GOT3 (cell line): ENCODE data around the gene ARPC2.

ENCODE experiments used
- DNase-seq: peaks from one replicate; lab custom pipeline; 2025; ENCODE audit warnings: mixed read lengths; lab: John Stamatoyannopoulos, UW

Gene ARPC2

DNA sequence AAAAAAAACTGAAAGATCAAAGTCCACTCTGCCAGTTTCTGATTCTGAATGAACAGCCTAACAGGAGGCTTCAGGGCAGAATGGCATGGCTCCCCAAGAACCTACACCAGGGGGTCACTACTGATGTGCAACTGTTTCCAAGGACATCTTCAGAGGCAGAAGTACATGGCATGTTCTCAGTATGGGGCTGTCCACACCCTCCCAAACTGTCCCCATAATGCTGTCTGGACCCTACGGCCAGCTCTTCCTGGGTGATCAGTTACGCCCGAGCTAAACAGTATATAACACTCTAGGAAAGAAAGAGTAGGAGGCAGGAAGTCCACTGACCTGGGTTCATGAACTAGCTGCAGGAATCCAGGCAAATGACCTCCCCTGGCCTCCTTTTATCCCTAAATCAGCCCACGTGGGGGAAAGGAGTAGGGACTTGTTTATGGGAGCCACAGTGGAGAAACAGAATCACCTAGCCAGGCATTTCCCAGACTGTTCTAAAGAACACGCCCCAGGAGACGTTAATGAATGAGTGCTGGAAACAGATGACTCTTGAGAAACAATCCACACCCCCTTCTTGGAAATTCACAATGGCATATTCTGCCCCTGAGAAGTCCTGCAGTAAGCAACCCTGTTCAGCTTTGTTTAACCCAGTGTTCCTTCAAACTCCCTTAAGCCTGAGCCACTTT is 72.8 kb downstream of the ARPC2 start:
- DNase-seq: no peak

DNA sequence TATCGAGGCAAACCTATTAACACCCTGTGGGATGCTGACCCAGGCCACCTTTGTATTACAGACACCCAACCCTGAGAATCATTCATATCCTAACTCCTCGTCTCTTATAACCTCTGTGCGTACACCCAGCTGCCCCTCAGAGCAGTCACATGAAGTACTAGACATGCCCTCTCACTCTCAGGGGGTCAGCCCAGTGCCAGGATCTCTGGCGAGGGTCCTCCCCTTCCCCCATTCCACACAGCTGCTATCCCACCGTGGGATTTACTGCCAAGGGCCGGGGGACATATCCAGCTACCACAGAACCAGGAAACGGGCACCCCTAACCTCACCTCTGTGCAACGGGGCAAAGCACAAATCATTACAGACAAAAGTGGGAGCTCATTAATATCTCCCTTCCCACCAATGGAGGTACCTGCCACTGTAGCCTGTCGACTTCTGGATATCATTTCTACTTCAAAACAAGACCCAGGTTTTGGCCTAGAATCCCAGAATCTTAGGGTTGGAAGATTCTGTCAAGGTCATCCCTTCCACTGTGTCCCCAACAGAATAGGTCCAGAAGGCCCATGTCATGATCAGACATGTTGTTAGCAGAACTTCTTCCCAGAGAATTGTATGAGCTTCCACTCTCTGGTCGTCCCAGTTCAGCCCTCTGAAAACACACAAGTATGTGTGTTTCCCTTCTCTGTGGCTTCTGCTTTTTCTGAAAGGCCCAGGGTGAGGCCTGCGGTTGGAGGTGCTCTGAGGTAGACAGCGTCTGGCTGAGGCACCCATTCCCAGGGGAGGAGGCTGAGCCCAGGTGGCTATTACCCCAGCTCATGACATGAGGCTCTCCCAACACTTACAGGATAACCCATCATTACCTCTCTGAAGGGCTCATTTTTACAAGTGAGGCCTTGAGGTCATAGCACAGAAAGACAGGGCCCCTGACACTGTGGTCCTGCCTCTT is 73.6 kb downstream of the ARPC2 start:
- DNase-seq: no peak

DNA sequence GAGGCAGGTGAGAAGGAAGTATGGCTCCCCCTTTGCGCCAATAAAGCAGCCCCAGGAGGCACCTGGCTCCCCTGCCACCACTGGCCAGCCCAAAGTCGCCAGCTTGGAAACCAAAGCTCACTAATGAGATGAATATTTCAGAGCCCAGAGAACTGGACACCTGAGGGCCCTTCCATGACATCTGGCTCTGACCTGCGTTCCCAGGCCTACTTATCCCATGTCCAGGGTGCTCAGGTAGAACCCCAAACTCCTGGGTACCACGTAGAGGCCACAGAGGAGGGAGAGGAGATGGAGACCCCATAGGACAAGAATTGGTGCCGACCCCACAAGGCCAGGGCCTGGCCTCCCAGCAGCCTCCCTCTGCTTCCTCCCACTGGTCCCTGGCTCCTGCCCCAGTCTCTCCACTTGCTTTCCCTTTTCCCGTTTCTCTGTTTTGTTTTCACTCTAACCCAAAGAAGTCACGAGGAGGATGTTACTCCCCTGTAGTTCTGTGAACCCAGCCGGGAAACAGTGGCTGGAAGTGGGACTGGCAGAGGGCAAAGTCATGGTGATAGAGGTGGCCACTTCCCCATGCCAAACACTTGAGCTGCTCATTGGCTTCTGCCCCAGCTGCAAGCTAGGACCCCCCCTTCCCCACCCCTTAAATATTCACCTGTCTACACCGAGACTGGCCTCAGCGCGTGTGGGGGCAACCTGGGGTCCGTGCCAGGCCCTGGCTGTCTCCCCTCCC is 74.5 kb downstream of the ARPC2 start:
- DNase-seq: no peak

DNA sequence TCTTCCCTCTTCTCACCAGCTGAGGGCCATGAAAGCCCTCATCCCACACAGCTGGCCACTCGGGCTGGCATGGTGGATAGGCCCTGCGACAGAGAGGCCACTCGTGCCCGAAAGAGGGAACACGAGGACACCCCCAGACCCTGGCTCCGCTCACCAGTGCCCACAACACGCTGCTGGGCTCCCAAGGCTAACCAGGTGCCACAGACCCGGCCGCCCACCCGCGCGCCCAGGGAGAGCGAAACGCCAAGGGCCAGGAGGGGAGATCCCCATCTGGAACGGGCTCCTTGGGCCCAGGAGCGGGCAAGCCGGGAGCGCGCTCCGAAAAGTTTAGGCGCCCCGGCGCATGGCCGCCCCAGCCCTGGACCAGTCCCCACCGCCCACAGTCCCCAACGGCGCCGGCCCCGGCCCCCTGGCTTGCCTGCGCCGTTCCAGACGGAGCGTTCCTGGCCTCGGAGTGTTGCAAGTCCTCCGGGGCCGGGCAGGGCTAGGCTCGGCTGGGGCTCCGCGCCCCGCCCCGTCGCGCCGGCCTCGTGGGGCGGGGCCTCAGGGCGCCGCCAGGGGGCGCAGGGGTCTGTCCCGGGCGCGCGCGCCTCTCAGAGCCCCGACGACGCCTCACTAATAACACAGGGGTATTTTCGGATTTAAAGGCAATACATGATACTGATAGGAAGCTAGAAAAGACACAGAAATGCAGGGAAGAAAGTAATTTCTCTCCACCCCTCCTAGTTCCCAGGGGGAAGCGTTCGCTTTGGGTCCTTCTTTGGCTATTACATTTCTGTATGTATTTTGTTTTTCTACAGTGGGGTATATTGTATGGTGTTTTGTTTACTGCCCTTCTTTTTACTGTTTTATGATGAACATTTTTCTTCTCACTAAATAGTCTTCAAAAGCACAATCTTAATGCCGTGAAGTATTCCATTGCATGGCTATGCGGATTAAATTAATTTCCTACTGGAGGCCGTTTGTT is 75.3 kb downstream of the ARPC2 start, which contains the start of gene TMBIM1:
TSS of gene TMBIM1 (minus strand) at position 456 of the 967 bp plus-strand sequence. CDS start 10,362 bp downstream, outside the sequence.
- DNase-seq: peak; percentile 33

DNA sequence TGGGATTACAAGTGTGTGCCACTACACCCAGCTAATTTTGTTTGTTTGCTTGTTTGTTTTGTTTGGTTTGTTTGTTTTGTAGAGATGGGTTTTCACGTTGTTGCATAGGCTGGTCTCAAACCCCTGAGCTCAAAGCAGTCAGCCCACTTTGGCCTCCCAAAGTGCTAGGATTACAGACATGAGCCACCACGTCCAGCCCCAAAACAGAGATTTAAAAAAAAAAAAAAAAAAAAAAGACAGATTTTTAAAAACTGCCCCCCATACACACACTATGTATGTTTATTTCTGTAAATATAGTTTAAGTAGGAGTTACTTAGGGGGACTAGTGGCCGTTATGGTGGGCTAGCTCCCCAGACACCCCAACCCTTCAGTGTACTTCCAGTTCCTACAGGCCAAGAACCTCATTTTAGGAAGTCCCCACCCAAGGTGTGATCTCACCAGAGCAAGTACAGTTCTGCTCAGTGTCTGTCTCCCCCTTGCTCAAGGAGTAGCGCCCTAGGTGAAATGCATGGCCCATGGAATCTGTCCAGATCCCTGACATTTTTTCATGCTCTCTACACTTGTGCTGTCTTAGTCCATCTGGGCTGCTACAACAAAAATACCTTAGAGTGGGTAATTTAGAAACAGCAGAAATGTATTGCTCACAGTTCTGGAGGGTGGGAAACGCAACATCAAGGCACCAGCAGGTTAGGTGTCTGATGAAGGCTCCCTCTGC is 76.9 kb downstream of the ARPC2 start:
- no peak for DNase-seq

DNA sequence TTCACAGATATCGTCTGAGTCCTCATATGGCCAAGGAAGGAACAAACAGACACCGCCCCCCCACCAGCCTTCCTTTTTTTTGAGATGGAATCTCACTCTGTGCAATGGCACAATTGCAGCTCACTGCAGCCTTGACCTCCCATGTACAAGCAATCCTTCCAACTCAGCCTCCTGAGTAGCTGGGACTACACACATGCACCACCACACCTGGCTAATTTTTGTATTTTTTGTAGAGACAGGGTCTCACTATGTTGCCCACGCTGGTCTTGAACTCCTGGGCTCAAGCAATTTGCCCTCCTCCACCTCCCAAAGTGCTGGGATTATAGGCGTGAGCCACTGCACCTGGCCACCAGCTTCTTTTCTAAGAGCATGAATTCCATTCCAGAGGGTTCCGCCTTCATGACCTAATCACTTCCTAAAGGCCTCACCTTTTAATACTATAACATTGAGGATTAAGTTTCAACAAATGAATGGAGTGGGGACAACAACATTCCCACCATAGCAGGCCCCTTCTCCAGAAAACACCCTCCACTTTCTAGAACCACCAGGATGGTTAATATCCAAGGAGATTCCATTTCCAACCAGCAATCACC is 77.5 kb downstream of the ARPC2 start:
- DNase-seq: no peak

DNA sequence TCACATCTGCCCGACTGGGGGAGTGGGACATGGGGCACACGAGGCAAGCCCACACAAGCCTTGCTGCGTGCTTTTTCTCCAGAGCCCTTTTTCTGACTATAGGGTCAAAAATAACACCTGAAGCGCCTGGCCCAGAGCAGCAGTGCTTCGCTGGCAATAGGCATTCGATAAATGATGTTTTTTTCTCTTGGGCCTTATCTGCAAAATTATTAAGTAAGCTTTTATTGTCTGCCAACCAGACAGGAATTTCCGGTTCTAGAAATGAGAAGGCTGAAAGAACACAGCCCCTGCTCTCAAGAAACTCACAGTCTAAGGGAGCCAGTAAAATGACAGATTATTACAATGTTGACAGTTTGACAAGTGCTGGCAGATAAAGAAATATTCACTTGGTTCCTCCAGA is 78.0 kb downstream of the ARPC2 start:
- no peak for DNase-seq

DNA sequence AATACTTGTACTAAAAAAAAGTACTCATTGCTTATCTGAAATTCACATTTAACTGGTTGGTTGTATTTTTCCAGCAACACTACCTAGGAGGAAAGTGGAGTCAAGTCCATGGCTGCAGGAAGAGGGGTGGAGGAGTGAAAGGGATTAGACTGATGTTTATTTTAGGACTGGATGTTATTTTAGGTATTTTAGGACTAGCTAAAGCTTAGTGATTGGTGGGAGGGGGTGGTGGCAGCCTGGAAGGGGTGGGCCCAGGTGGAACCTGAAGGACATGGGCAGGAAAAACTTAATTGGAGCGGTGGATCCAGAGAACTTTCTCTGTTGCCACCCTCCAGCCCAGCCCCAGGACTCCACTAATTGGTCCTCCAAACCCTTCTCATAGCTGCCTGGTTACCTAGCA is 79.2 kb downstream of the ARPC2 start:
- no peak for DNase-seq

DNA sequence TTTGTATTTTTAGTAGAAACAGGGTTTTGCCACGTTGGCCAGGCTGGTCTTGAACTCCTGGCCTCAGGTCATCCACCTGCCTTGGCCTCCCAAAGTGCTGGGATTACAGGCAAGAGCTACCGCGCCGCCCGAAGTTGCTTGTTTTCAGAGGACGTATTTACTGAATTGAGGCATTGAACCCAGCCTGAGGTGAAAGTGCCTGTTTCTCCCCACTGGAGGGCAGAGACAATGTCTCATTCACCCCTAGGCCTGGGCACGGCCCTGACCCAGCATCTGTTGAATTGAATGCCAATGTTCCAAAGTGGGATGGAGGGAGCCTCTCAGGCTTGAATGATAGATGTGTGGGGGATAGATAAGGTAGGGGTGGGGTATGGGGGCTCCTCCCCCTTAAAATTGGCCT is 79.9 kb downstream of the ARPC2 start:
- DNase-seq: no peak

DNA sequence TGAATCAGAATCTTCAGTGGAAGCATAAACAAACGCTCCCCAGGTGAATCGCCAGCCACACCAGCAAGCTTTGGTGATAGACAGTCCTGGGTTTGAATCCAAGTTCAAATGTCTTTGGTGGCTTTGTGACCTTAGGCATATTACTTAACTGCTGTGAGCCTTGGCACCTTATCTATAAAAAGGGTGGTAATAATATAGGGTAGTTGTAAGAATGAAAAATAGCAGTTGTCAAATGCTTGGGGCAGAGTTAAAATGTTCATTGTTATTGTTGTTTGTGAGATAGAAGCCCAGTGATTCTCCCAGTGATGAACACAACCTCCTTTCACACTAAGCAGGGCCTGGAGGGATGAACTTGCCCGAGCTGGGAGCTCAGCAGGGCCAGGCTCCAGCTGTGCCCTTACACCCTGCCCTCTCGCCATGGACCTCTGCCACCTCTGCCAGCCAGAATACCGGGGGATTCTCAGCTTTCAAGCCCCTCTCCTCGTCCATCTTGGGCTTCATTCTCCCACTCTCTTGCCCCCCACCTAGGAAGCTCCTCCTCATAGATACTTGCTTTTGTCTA is 81.4 kb downstream of the ARPC2 start:
- no peak for DNase-seq

DNA sequence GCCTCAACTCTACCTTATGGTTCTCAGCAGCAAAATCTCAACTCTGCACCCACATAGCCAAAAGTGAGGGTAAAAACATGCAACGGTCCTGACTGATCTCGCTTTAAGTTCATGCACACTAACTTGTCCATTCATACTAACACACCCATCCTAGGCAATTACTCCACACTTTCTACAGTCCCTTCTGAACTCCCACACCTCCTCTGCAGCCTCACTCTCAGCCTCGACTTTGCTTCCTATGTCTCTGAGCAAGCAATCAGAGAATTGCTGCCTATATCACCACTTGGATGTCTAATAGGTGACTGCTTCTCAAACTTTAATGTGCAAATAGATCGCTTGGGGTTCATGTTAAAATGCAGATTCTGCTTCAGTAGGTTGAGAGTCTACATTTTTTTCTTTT is 83.2 kb downstream of the ARPC2 start:
- no peak for DNase-seq

DNA sequence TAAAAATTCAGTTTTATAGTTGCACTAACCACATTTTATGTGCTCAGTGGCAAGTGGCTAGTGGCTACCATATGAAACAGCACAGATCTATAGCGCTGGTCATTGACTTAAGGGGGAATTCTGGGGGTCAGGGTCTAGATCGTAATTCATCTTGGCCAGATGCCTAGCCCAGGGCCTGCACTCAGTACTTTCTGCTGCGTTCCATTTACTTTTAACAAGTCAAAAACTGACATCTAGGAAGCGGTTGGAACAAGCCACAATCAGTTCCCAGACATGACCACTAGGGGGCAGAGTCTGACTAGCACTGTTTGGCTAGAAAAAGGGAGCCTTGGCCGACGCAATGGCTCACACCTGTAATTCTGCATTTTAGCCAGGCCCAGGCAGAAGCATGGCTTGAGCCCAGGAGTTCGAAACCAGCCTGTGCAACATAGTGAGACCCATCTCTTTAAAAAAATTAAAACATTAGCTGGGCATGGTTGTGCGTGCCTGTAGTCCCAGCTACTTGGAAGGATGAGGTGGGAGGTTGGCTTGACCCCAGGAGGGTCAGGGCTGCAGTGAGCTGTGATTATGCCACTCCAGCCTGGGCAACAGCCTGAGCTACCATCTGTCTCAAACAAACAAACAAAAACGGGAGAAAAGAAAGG is 84.3 kb downstream of the ARPC2 start:
- peak; percentile 39 for DNase-seq
